HCT116 (cell line): ENCODE results near the gene FAM118B. TPM values are rescaled to one million over a fixed set of nuclear protein-coding genes. Genes with fewer than 3 reads are reported as not detected.

Source experiments
- ATAC-seq: fragments of 200-7000 bp; cut with Tn5 transposase; 2 replicates; pipeline ENCODE4 v1.9.1; 2020; ENCODE audit warnings: mild to moderate bottlenecking, moderate library complexity
- BruUV-seq: library from RNA; stranded (reverse); fragments of 400-500 nt; replicated peaks from 2 replicates; lab custom pipeline; 2021; lab: Mats Ljungman, UMichigan
- CTCF ChIA-PET: fragments of 300-600 bp; sonication (Branson Sonifier 250); formaldehyde crosslinking; loops from one replicate; lab custom pipeline; 2021; ENCODE audit warnings: antibody characterized with exemption; lab: Charles Lee
- POLR2A ChIA-PET: fragments of 300-600, 350-600 bp; sonication (Branson Sonifier 250); formaldehyde crosslinking; loops from one replicate; lab custom pipeline; 2021; ENCODE audit warnings: antibody characterized with exemption; lab: Charles Lee
- RAD21 ChIA-PET, 2 experiments: fragments of 300-600 bp; sonication (Branson Sonifier 250); formaldehyde crosslinking; loops; one replicate each; lab custom pipeline; 2023; ENCODE audit warnings: low total read pairs in 2 of 2; ENCODE audit not compliant: uncharacterized antibody in 2 of 2, unreplicated experiment in 2 of 2, low non-redundant PET in 1 of 2; lab: Charles Lee
- DNase-seq: peaks from one replicate; pipeline ENCODE4 v3.0.0-alpha.2; 2010; ENCODE audit warnings: low read depth, low spot score
- H2AFZ ChIP-seq: fragments of 200-600 bp; shearing (Covaris generic), sonication (generic); 2 replicates; pipeline ENCODE4 v1.6.1; 2017; ENCODE audit warnings: low read depth, mixed run types, mixed read lengths, antibody characterized with exemption, low read length; ENCODE audit not compliant: poor library complexity, severe bottlenecking
- H3K27ac ChIP-seq: 2 replicates; pipeline ENCODE4 v1.5.1; 2012; ENCODE audit warnings: low read depth, low read length
- H3K27me3 ChIP-seq: fragments of 200-600 bp; sonication (generic); 2 replicates; pipeline ENCODE4 v1.6.1; 2016; ENCODE audit warnings: mixed run types, low read length, mixed read lengths; ENCODE audit not compliant: insufficient read depth
- H3K36me3 ChIP-seq, 2 experiments: fragments of 200-500 bp in 1 of 2; fragments of 200-600 bp in 1 of 2; sonication (Bioruptor generic) in 1 of 2; sonication (generic) in 1 of 2; 2 replicates each; pipeline versions ENCODE4 v1.5.1 to v1.6.1; 2014 to 2016; ENCODE audit warnings: low read length in 2 of 2, inconsistent platforms in 1 of 2, mixed read lengths in 1 of 2, mixed run types in 1 of 2; ENCODE audit not compliant: insufficient read depth in 2 of 2, control insufficient read depth in 1 of 2
- H3K4me1 ChIP-seq, 2 experiments: fragments of 200-600 bp in 1 of 2; sonication (generic) in 1 of 2; 2 replicates each; pipeline versions ENCODE4 v1.5.1 to v1.6.1; 2012 to 2017; ENCODE audit warnings: low read length in 2 of 2, inconsistent platforms in 1 of 2, mild to moderate bottlenecking in 1 of 2, mixed read lengths in 1 of 2, mixed run types in 1 of 2, moderate library complexity in 1 of 2; ENCODE audit not compliant: insufficient read depth in 2 of 2, control insufficient read depth in 1 of 2
- H3K4me2 ChIP-seq: fragments of 200-600 bp; sonication (generic); 2 replicates; pipeline ENCODE4 v1.6.1; 2017; ENCODE audit warnings: mixed run types, low read length, mixed read lengths
- H3K4me3 ChIP-seq, 2 experiments: fragments of 200-600 bp in 1 of 2; sonication (generic) in 1 of 2; replicated peaks in 1 of 2; 2 replicates each; pipeline ENCODE4 v1.5.1; 2011 to 2016; ENCODE audit warnings: low read length in 2 of 2, control low read depth in 1 of 2, low read depth in 1 of 2, mild to moderate bottlenecking in 1 of 2, mixed read lengths in 1 of 2, mixed run types in 1 of 2
- H3K79me2 ChIP-seq: fragments of 200-600 bp; sonication (generic); 2 replicates; pipeline ENCODE4 v1.6.1; 2017; ENCODE audit warnings: mild to moderate bottlenecking, mixed run types, low read length, moderate library complexity, mixed read lengths; ENCODE audit not compliant: insufficient read depth
- H3K9ac ChIP-seq: fragments of 200-600 bp; sonication (generic); 2 replicates; pipeline ENCODE4 v1.6.1; 2016; ENCODE audit warnings: low read length, mixed read lengths
- H3K9me2 ChIP-seq: fragments of 200-600 bp; sonication (generic), shearing (Covaris generic); 2 replicates; pipeline ENCODE4 v1.6.1; 2017; ENCODE audit warnings: mixed run types, mild to moderate bottlenecking, moderate library complexity; ENCODE audit not compliant: insufficient read depth
- H3K9me3 ChIP-seq, 2 experiments: fragments of 200-500 bp in 1 of 2; fragments of 200-600 bp in 1 of 2; sonication (Bioruptor generic) in 1 of 2; sonication (generic) in 1 of 2; 2 replicates each; pipeline ENCODE4 v1.6.1; 2014 to 2017; ENCODE audit warnings: low read length in 2 of 2, mixed read lengths in 2 of 2, inconsistent platforms in 1 of 2, low read depth in 1 of 2, mild to moderate bottlenecking in 1 of 2, mixed run types in 1 of 2, moderate library complexity in 1 of 2; ENCODE audit not compliant: control insufficient read depth in 1 of 2, insufficient read depth in 1 of 2
- H4K20me1 ChIP-seq: fragments of 200-600 bp; sonication (generic), shearing (Covaris generic); 2 replicates; pipeline ENCODE4 v1.6.1; 2017; ENCODE audit warnings: mixed run types, mild to moderate bottlenecking, moderate library complexity; ENCODE audit not compliant: insufficient read depth
- CEBPB ChIP-seq: IDR thresholded peaks from 2 replicates; pipeline ENCODE4 v1.6.1; 2012; ENCODE audit warnings: low read depth
- ELF1 ChIP-seq: IDR thresholded peaks from 2 replicates; pipeline ENCODE4 v1.6.1; 2012; ENCODE audit warnings: low read depth, borderline replicate concordance
- EZH2phosphoT487 ChIP-seq: fragments of 200-600 bp; IDR thresholded peaks from 2 replicates; pipeline ENCODE4 v1.6.1; 2018; ENCODE audit warnings: antibody characterized with exemption, borderline replicate concordance
- POLR2A ChIP-seq: IDR thresholded peaks from 2 replicates; pipeline ENCODE4 v1.7.0; 2011; ENCODE audit warnings: borderline replicate concordance; ENCODE audit not compliant: insufficient read depth, insufficient read length; ENCODE audit errors: extremely low read depth
- POLR2AphosphoS5 ChIP-seq: IDR thresholded peaks from 2 replicates; pipeline ENCODE4 v1.6.1; 2011; ENCODE audit warnings: mild to moderate bottlenecking, low read depth, low read length, moderate library complexity
- SIN3A ChIP-seq: IDR thresholded peaks from 2 replicates; pipeline ENCODE4 v1.6.1; 2012; ENCODE audit warnings: low read depth
- SP1 ChIP-seq: IDR thresholded peaks from 2 replicates; pipeline ENCODE4 v1.6.1; 2012; ENCODE audit warnings: low read depth
- SRF ChIP-seq: IDR thresholded peaks from 2 replicates; pipeline ENCODE4 v1.6.1; 2012; ENCODE audit warnings: low read depth
- TCF7L2 ChIP-seq: IDR thresholded peaks from 2 replicates; pipeline ENCODE4 v1.7.0; 2011; ENCODE audit warnings: borderline replicate concordance, inconsistent platforms; ENCODE audit not compliant: insufficient read depth, insufficient read length; ENCODE audit errors: extremely low read depth
- ZFX ChIP-seq: fragments of 450-650 bp; IDR thresholded peaks from 2 replicates; pipeline ENCODE4 v1.6.1; 2017
- ZNF274 ChIP-seq: fragments of 200-500 bp; sonication (Bioruptor generic); IDR thresholded peaks from 2 replicates; pipeline ENCODE4 v1.6.1; 2014; ENCODE audit warnings: mild to moderate bottlenecking, low read depth, low read length, inconsistent platforms
- intact Hi-C: fragments of 100-400 bp; cut with micrococcal nuclease; formaldehyde crosslinking; loops from 2 replicates; pipeline ENCODE4 v1.10.0; 2022
- total RNA-seq: library from RNA; stranded (reverse); gene quantifications from one replicate; pipeline ENCODE4 v1.2.1, GENCODE V29; 2021; ENCODE audit not compliant: unreplicated experiment
- TF ChIP-seq, protein P1 (sequence below): IDR thresholded peaks from 2 replicates; pipeline ENCODE4 v1.6.1; 2011; ENCODE audit warnings: mild to moderate bottlenecking, low read length, moderate library complexity; ENCODE audit not compliant: insufficient replicate concordance; ENCODE audit errors: extremely low read depth
- TF ChIP-seq, protein P2 (sequence below): IDR thresholded peaks from 2 replicates; pipeline ENCODE4 v1.6.1; 2012
- TF ChIP-seq, protein P3 (sequence below): IDR thresholded peaks from 2 replicates; pipeline ENCODE4 v1.6.1; 2012
- TF ChIP-seq, protein P4 (sequence below): IDR thresholded peaks from 2 replicates; pipeline ENCODE4 v1.6.1; 2012; ENCODE audit warnings: low read depth

The FAM118B gene
- total RNA-seq, 1 experiment from 2014 or later, result 12.8 TPM

DNA sequence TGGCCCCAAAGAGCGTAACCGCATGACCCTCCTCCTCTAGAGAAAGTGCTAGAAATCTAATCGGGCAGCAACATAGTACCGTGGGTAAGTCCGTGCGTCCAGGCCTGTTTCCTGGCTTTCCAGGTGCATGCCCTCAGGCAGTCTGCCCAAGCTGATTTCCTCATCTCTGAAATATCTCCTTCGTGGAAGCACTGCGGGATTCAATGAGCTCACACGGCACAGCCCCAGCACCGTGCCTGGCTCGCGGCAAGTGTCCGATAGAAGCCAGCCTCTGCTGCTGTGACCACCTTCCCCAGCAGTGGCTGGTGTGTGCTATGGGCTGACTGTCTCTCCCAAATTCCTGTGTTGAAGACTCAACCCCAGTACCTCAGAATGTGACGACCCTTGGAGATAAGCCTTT lies 20.8 kb upstream of the FAM118B start (continued):
- TF ChIP-seq, protein P1, sequence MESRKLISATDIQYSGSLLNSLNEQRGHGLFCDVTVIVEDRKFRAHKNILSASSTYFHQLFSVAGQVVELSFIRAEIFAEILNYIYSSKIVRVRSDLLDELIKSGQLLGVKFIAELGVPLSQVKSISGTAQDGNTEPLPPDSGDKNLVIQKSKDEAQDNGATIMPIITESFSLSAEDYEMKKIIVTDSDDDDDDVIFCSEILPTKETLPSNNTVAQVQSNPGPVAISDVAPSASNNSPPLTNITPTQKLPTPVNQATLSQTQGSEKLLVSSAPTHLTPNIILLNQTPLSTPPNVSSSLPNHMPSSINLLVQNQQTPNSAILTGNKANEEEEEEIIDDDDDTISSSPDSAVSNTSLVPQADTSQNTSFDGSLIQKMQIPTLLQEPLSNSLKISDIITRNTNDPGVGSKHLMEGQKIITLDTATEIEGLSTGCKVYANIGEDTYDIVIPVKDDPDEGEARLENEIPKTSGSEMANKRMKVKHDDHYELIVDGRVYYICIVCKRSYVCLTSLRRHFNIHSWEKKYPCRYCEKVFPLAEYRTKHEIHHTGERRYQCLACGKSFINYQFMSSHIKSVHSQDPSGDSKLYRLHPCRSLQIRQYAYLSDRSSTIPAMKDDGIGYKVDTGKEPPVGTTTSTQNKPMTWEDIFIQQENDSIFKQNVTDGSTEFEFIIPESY, result no peak

DNA sequence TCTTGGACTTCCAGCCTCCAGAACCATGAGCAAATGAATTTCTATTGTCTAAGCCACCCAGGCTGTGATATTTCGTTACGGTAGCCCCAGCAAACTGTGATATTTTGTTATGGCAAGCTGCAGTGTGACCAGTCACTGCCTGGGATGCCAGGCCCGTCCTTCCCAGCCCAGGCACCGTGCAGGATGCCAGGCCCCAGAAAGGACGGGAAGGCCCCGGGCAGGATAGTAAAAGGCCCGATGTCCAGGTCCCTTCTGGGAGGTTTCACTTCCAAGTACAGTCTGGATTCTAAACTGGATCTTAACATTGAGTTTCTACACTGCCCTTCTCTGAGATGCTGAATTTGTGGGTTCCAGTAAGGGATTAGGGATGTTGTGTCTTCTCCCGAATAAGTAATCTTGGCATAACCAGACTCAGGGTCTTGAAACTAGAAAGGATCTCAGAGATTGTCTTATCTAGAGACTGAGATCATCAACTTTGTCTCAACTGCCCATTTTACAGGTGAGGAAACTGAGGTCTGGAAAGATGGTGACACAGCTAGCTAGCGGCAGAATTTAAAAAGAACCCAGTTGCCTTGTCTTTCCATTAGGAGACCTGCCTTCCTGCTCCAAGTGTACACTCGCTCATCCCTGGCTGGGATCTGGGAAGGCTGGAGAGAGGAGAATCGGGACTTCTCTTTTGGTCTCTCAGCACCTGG lies 20.1 kb upstream of the FAM118B start:
- H4K20me1 ChIP-seq, result no peaks in the 10 kb centered on the region
- peaks cover 3% of the 10 kb centered on the region; the same call in 1 of the 2 replicates for H3K79me2 ChIP-seq
- H3K9me3 ChIP-seq, result no peaks in the 10 kb centered on the region
- H3K4me2 ChIP-seq, result no peak overlapping the region
- no peaks in the 10 kb centered on the region for H3K27me3 ChIP-seq
- peaks cover 0 to 11% of the 10 kb centered on the region in 2 experiments; a peak in 2 of 4 replicates for H3K36me3 ChIP-seq
- CTCF ChIA-PET, result no interaction called here
- POLR2A ChIA-PET, result no interaction called here
- TF ChIP-seq SIN3A (no peak), CEBPB (no peak), EZH2phosphoT487 (no peak), ZNF274 (no peak), ZFX (no peak), POLR2AphosphoS5 (no peak), ELF1 (no peak), SRF (no peak), SP1 (no peak), POLR2A (no peak), TCF7L2 (no peak)
- TF ChIP-seq, protein P2, sequence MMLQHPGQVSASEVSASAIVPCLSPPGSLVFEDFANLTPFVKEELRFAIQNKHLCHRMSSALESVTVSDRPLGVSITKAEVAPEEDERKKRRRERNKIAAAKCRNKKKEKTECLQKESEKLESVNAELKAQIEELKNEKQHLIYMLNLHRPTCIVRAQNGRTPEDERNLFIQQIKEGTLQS, result no peak
- TF ChIP-seq, protein P1, result no peak
- TF ChIP-seq, protein P3, sequence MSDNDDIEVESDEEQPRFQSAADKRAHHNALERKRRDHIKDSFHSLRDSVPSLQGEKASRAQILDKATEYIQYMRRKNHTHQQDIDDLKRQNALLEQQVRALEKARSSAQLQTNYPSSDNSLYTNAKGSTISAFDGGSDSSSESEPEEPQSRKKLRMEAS, result no peak
- TF ChIP-seq, protein P4, sequence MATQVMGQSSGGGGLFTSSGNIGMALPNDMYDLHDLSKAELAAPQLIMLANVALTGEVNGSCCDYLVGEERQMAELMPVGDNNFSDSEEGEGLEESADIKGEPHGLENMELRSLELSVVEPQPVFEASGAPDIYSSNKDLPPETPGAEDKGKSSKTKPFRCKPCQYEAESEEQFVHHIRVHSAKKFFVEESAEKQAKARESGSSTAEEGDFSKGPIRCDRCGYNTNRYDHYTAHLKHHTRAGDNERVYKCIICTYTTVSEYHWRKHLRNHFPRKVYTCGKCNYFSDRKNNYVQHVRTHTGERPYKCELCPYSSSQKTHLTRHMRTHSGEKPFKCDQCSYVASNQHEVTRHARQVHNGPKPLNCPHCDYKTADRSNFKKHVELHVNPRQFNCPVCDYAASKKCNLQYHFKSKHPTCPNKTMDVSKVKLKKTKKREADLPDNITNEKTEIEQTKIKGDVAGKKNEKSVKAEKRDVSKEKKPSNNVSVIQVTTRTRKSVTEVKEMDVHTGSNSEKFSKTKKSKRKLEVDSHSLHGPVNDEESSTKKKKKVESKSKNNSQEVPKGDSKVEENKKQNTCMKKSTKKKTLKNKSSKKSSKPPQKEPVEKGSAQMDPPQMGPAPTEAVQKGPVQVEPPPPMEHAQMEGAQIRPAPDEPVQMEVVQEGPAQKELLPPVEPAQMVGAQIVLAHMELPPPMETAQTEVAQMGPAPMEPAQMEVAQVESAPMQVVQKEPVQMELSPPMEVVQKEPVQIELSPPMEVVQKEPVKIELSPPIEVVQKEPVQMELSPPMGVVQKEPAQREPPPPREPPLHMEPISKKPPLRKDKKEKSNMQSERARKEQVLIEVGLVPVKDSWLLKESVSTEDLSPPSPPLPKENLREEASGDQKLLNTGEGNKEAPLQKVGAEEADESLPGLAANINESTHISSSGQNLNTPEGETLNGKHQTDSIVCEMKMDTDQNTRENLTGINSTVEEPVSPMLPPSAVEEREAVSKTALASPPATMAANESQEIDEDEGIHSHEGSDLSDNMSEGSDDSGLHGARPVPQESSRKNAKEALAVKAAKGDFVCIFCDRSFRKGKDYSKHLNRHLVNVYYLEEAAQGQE, result no peak
- no peak overlapping the region for H3K27ac ChIP-seq
- H3K4me1 ChIP-seq, result no peaks in the 10 kb centered on the region
- no TSS peak for BruUV-seq
- no peaks in the 10 kb centered on the region for H3K9me2 ChIP-seq
- no peak overlapping the region for H3K4me3 ChIP-seq
- ATAC-seq (no peak), DNase-seq (no peak)
- no peak overlapping the region for H3K9ac ChIP-seq
- RAD21 ChIA-PET, result no interaction called here
- intact Hi-C loops, result no loop called here
- H2AFZ ChIP-seq, result no peak overlapping the region
